NCI-H510A treated with DMSO at 0.1 percent for 48 hours (cell line): ENCODE measurements around the gene GLRX5.
"Not testable (repeated sequence)": the region's sequence is repeated elsewhere in the genome, so short reads cannot be mapped to it uniquely, and the experiment has no call there.

ENCODE experiments used
- DNase-seq: peaks from one replicate; lab custom pipeline; 2025; lab: John Stamatoyannopoulos, UW

The GLRX5 gene

GRCh38 chr14:95559203-95559602 lies 24.4 kb downstream of the GLRX5 start:
- DNase-seq = no peak

- peak; percentile 91 for DNase-seq
Observed at GRCh38 chr14:95561001-95561412, 26.2 kb downstream of the GLRX5 start.

DNA sequence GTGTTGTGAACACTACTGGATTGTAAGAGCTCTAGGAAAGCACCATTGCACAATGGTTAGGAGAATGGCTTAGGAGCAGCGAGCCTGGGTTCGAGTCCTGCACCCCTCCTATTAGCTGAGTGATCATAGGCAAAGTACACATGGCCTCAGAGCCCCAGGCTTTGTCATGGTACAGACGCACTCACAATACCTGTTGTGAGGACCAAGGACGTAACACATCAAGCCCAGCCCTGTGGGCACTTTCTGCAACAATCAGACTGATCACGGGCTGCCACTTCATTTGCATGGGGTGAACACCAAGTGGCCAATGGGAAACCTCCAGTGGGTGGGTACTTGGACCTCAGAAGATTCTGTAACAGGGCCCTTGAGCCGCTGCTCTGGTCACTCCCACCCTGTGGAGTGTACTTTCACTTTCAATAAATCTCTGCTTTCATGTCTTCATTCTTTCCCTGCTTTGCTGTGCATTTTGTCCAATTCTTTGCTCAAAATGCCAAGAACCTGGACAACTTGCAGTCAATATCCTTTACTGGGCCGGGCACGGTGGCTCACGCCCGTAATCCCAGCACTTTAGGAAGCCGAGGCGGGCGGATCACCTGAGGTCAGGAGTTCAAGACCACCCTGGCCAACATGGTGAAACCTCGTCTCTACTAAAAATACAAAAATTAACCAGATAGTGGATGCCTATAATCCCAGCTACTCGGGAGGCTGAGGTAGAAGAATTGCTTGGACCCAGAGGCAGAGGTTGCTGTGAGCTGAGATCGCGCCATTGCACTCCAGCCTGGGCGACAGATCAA lies 28.2 kb downstream of the GLRX5 start:
- no peak for DNase-seq

- no peak for DNase-seq
Observed at GRCh38 chr14:95564060-95564459, 29.2 kb downstream of the GLRX5 start.

- DNase-seq = no peak
Observed at GRCh38 chr14:95569440-95569839, 34.6 kb downstream of the GLRX5 start.

- DNase-seq = no peak
Observed at GRCh38 chr14:95573313-95573712, 38.5 kb downstream of the GLRX5 start.

- no peak for DNase-seq
Observed at GRCh38 chr14:95575840-95576473, 41.1 kb downstream of the GLRX5 start.

DNA sequence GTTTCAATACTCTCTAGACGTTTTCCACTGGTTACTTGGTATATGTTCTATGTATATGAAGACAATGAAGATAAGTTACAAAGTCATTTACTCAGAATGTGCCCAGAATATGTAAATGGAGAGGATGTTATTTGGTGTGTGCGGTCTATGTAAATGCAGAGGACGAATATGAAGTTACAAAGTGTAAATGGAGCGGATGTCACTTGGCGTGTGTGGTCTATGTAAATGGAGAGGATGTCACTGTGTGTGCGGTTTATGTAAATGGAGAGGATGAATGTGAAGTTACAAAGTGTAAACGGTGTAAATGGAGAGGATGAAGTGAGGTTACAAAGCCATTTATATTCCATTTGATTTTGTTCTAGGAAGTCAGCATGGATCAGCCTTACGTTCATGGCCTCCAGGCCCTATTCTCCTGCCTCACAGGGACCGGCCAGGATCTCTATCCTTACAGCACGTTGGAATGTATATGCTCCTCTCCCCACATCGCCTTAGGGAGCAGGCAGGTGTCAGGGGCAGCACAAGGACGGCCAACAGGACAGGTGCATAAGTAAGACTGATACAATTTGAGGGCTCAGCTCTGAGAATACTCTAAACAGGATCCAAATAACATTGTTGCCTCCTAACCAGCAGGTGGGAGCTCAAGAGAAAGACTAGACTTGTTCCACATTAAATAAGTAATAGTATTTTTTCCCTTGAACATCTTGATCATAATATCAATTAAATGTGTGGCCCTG lies 42.4 kb downstream of the GLRX5 start:
- no peak for DNase-seq

DNA sequence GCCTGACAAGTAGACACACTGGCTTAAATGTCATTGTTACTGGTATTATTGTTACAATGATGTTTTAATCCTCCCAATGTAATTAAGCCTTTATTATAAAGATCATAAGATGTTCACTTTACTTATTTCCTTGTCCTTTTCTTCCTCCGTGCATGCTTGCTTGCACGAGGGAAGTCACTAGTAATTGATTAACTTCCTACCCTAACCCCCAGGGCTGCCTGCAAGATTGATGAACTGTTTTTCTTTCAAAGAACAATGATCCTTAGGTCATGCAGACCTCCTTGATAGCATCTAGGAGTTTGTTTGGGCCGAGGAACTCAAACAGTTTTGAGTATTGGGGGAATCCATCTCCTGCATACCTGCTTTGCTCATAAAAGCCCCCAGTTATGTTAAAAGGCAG lies 43.0 kb downstream of the GLRX5 start:
- DNase-seq = no peak

DNA sequence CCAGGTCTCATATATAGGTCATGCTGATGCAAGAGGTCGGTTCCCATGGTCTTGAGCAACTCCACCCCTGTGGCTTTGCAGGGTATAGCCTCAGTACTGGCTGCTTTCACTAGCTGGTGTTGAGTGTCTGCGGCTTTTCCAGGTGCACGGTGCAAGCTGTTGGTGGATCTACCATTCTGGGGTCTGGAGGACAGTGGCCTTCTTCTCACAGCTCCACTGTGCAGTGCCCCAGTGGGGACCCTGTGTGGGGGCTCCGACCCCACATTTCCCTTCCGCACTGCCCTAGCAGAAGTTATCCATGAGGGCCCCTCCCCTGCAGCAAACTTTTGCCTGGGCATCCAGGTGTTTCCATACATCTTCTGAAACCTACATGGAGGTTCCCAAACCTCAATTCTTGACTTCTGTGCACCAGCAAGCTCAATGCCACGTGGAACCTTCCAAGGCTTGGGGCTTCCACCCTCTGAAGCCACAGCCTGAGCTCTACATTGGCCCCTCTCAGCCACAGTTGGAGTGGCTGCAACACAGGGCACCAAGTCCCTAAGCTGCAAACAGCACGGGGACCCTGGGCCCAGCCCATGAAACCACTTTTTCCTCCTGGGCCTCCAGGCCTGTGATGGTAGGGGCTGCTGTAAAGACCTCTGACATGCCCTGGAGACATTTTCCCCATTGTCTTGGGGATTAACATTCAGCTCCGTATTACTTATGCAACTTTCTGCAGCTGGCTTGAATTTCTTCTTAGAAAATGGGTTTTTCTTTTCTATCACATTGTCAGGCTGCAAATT lies 49.2 kb downstream of the GLRX5 start:
- DNase-seq = not testable (repeated sequence)

DNA sequence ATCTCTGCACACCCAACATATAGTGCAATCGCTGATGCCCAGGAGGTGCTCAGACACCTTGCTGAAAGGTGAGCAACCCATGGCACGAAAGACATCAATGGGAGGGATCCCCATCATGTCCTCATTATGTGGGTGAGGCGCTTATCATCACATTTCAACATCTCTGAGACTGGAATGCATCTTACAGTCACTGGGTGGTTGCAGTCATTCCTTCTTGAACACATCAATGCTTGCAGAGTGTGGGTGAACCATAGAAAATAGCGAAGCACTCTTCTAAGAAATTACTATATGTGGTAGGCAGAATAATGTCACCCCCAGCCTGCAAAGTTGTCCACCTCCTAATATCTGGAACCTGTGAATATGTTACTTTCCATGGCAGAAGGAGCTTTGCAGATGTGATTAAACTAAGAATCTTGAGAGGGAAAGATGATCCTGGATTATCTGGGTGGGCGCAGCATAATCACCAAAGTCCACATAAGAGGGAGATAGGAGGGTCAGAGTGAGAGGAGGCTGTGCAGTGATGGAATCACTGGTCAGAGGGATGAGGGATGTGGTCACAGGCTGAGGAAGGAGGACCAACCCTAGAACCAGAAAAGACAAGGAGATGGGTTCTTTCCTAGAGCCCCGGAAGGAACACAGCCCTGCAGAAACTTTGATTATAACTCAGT lies 51.2 kb downstream of the GLRX5 start:
- DNase-seq = no peak

- not testable (repeated sequence) for DNase-seq
Observed at GRCh38 chr14:95591182-95591581, 56.3 kb downstream of the GLRX5 start.
